Prostate gland (tissue), 2 donors: Measurements from ENCODE around the gene MRPS23.

Experiments
- POLR2A ChIP-seq: fragments of 450-650 bp; IDR thresholded peaks from one replicate; pipeline ENCODE4 v1.6.1; 2016; ENCODE audit warnings: antibody characterized with exemption, mild to moderate bottlenecking
- POLR2AphosphoS5 ChIP-seq: sonication (generic); formaldehyde crosslinking; IDR thresholded peaks from one replicate; pipeline ENCODE4 v1.6.1; 2017; ENCODE audit warnings: antibody characterized with exemption
- TF ChIP-seq, protein P1 (sequence below), 4 experiments: fragments of 200-600 bp in 2 of 4; fragments of 450-650 bp in 2 of 4; sonication (generic) in 2 of 4; IDR thresholded peaks; 1 replicate in 3 of 4; 2 replicates in 1 of 4; pipeline ENCODE4 v1.5.1; 2016 to 2019; ENCODE audit warnings: antibody characterized with exemption in 4 of 4, mild to moderate bottlenecking in 2 of 4, moderate library complexity in 2 of 4

DNA sequence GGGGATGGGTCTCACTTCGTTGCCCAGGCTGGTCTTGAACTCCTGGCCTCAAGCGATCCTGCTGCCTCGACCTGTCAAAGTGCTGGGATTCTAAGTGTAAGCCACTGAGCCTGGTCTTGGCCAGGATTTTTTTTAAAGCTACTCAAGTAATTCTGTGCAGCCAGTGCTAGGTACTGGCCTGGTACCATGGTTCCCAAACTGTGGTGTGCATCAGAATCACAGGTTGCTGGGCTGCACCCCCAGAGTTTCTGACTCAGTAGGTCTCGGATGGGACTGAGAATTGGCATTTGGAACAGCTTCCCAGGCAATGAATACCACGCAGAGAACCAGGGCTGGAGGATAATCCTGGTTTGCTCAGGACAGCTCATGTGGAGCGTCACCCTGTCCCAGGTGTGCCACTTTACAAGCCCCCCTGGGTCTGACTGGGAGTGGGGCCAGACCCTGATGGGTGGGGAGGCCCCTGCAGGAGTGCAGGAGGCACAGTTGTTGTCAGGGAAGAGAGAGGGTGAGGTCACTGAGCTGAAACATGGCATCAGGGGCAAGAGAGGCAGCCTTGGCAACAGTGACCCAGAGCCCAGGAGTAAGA, 10.7 kb upstream of the MRPS23 start:
- TF ChIP-seq, protein P1, sequence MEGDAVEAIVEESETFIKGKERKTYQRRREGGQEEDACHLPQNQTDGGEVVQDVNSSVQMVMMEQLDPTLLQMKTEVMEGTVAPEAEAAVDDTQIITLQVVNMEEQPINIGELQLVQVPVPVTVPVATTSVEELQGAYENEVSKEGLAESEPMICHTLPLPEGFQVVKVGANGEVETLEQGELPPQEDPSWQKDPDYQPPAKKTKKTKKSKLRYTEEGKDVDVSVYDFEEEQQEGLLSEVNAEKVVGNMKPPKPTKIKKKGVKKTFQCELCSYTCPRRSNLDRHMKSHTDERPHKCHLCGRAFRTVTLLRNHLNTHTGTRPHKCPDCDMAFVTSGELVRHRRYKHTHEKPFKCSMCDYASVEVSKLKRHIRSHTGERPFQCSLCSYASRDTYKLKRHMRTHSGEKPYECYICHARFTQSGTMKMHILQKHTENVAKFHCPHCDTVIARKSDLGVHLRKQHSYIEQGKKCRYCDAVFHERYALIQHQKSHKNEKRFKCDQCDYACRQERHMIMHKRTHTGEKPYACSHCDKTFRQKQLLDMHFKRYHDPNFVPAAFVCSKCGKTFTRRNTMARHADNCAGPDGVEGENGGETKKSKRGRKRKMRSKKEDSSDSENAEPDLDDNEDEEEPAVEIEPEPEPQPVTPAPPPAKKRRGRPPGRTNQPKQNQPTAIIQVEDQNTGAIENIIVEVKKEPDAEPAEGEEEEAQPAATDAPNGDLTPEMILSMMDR (IDR thresholded peaks at IDR 0.05) = no peak
- TF ChIP-seq POLR2A (no peak), POLR2AphosphoS5 (no peak)
